ENCODE results near the gene SELPLG.
"Not testable (repeated sequence)": the region's sequence is repeated elsewhere in the genome, so short reads cannot be mapped to it uniquely, and the experiment has no call there.

Gene SELPLG

GRCh38 chr12:108637222-108637971, 3.7 kb upstream of the SELPLG start:
- no peak for DNase-seq

GRCh38 chr12:108635997-108636808, 2.5 kb upstream of the SELPLG start:
- no peak for DNase-seq

GRCh38 chr12:108635201-108635996, 1.7 kb upstream of the SELPLG start:
- no peak for DNase-seq

DNA sequence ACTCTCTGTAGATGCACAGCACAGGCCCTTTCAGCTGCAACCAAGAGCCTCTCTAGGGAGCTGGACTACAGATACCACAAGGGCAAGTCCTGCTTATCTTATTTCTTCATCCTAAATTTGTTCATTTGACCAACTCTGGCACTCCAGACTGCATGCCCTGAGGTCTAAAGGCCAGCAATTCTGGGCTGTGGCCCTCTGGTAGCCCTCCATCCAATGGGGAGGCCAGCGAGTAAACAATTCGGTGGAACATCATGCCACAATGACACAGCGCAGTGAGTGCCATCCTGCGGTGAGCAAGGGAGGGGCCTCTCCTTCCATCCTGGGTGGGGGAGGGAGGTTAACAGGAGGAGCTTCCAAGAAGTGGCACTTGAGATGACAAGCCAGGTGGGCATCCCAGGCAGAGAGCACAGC, 652 bp upstream of the SELPLG start:
- DNase-seq = no peak

- DNase-seq = no peak
Observed at GRCh38 chr12:108633081-108633533, 587 bp downstream of the SELPLG start.

- DNase-seq = not testable (repeated sequence)
Observed at GRCh38 chr12:108631261-108631660, 2.4 kb downstream of the SELPLG start.

DNA sequence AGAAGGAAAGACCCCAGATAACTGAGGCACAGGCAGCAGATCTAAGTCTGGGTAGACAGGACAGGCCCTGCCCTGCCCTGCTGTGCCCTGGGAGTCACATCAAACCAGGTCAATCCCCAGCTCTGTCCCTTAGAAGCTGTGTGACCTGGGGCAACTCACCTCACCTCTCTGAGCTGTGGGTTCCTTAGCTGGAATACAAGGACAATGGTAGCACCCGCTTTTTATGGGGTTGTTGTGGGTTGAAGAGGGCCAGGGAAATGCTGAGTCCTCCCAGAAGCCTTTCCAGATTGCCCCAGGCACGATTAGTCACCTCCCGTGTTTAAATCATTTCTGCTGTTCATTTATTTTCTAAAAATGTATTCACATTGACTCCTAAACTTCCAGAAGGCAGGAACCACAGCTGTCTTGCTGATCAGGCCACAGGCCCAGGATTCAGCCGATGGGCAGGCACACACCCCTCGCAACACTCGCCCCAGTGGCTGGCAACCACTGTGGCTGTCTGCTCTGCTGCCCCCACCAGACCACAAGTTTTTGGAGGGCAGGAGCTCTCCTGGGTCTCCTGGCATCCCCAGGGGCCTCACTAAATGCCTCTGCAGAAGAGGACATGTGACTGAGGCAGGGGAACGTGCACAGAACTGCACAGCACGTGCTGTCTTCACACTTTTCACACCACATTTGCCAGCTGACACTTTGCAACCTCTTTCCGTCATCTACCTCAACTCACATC, 3.0 kb downstream of the SELPLG start:
- DNase-seq = no peak

- DNase-seq = no peak
Observed at GRCh38 chr12:108629824-108630476, 3.7 kb downstream of the SELPLG start.

DNA sequence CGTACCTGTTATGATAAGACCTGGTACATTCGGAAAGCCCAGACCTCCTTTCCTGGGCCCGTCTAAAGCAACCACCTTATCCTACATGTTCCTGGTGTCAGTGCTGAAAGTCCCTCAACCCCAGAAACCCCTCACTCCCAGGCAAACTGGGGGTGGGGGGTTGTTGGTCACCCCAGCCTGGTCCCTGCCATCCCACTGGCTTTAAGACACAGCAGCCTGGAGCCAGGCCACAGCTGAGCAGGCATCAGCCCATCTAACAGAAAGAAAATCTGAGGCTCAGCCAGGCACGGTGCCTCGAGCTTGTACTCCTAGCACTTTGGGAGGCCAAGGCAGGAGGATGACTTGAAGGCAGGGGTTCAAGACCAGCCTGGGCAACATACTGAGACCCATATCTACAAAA, 4.5 kb downstream of the SELPLG start:
- DNase-seq = no peak

DNA sequence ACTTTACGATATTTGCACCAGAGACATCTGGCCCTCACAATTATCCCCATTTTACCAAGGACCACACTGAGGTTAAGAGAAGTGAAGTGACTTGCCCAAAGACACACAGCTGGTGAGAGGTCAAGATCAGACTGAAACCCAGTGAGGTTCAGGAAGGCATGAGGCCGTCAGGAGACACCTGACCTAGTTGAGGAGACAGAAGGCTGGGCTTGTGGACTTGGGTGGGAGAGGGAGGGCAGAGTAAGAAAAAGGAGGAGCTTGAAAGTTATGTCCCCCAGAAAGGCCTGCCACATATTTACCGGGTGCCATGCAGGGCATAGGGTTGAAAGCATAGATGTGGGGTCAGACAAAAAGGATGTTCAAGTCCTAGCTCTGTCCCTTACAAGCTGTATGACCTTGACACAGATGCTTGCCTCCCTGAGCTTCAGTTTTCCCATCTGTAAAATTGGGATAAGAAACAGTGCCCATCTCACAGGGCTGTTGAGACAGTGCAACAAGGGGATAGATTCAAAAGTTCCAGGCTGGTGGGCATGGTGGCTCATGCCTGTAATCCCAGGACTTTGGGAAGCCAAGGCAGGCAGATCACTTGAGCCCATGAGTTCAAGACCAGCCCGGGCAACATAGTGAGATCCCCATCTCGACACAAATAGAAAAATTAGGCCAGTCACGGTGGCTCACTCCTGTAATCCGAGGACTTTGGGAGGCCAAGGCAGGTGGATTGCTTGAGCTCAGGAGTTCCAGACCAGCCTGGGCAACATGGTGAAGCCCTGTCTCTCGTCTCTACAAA, 6.4 kb downstream of the SELPLG start:
- no peak for DNase-seq

GRCh38 chr12:108625228-108625627, 8.5 kb downstream of the SELPLG start:
- DNase-seq = no peak

- DNase-seq = no peak
Observed at GRCh38 chr12:108623577-108623976, 10.1 kb downstream of the SELPLG start.

- DNase-seq = no peak
Observed at GRCh38 chr12:108622921-108623514, 10.7 kb downstream of the SELPLG start.

DNA sequence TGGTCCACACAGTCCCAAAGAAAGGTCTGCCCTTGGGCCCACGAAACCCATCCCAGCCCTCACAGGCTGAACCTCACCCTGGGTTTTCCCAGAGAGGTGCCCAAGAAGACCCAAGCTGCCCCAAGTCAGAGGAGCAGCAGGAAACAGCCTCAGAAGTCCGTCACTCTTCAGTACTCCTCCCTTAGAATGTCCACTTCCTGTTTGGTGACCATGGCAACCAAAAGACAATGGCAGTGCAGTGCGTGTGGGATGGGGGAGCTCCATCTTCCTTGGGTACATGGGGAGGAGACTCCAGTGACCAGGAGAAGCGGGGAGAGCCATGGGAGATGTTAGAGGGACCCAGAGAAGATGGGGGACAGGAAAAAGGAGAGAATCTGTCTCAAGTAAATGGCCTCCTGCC, 11.3 kb downstream of the SELPLG start:
- DNase-seq = no peak

GRCh38 chr12:108621161-108621560, 12.5 kb downstream of the SELPLG start:
- DNase-seq = no peak

- no peak for DNase-seq
Observed at GRCh38 chr12:108620236-108620879, 13.3 kb downstream of the SELPLG start.

- DNase-seq = no peak
Observed at GRCh38 chr12:108619369-108620160, 14.1 kb downstream of the SELPLG start.

DNA sequence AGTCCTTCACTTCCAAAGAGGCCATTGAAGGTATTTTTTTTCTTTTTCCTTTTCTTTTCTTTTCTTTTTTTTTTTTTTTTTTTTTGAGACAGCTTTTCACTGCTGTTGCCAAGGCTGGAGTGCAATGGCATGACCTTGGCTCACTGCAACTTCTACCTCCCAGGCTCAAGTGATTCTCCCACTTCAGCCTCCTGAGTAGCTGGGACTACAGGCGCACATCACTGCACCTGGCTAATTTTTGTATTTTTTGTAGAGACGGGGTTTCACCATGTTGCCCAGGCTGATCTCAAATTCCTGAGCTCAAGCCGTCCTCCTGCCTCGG, 14.8 kb downstream of the SELPLG start:
- not testable (repeated sequence) for DNase-seq
